SIG-M5 (cell line): ENCODE results near the gene SH3RF3.
"Not testable (repeated sequence)": the region's sequence is repeated elsewhere in the genome, so short reads cannot be mapped to it uniquely, and the experiment has no call there.

Source experiments
- DNase-seq: peaks from one replicate; lab custom pipeline; 2025; lab: John Stamatoyannopoulos, UW

SH3RF3 gene

DNA sequence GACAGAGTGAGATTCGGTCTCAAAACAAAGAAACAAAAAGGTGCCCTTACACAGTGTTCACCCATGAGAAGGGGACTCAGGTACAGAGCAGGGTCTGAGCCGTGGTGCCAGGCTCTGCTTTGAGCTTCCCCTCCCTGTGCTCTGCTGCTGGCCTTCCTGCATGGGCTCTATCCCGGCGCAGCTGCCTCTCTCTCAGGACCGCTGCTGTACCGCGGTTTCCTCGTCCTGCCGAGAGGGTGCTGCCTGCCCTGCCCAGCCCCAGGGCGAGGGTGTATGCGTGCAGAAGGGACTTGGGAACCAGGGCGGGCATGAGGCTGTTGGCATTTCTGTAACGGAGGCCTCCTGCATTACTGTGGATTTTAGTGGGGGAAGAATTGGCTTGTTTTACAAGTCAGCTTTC lies 30.1 kb downstream of the SH3RF3 start:
- no peak for DNase-seq

DNA sequence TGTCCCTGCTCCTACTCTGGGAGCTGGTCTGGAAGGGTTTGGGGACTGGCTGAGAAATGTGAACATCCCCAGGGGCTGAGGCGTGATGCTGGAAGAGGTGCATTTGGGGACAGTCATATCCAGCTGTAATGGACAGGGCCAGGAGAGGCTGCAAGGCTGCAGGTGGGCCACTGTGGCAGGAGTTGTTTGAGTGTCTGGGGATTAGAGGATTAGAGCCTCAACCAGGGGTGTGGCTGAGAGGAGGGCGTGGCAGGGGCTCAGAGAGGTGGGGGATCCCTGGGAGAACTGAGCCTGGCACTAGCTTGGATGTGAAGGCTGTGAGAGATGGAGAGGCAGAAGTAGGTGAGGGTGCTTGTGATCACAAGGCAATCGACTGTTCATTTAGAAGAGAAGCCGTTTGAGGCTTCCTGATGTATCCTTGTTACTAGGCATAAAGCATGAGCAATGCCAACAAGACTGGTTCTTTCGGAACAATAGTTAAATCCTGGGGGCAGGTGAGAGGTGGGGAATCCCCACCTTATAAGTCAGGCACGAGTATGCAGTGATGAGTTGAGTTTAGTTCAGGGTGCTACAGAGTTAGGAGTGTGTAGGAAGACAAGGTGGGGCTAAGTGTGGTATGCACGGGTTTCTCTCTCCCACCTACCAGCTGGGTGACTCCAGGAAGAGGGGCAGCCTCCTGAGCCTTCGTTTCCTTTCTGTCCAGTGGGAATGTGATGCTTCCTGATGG lies 31.9 kb downstream of the SH3RF3 start:
- no peak for DNase-seq

DNA sequence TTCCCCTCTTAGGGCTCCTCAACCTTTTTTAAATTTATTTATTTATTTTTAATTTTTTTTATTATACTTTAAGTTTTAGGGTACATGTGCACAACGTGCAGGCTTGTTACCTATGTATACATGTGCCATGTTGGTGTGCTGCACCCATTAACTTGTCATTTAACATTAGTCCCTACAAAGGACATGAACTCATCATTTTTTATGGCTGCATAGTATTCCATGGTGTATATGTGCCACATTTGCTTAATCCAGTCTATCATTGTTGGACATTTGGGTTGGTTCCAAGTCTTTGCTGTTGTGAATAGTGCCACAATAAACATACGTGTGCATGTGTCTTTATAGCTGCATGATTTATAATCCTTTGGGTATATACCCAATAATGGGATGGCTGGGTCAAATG lies 33.4 kb downstream of the SH3RF3 start:
- DNase-seq, result not testable (repeated sequence)

GRCh38 chr2:109162999-109163398 lies 34.0 kb downstream of the SH3RF3 start:
- DNase-seq, result no peak

DNA sequence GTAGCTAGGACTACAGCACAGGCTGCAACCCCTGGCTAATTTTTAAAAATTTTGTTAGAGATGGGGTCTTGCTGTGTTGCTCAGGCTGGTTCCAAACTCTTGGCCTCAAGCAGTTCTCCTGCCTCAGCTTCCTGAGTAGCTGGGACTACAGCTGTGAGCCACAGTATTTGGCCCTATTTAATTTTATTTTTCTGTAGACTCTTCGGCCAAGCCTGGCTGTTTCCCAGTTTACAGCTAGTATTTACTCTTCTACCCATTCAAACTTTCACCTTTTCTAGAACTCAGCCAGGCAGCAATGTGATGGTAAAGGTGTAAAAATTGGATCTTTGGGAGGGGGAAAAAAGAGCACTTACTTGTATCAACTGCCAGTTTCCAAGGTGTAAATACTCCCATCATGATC lies 35.3 kb downstream of the SH3RF3 start:
- no peak for DNase-seq

GRCh38 chr2:109164739-109165221 lies 35.8 kb downstream of the SH3RF3 start:
- no peak for DNase-seq

GRCh38 chr2:109166811-109167210 lies 37.8 kb downstream of the SH3RF3 start:
- no peak for DNase-seq

- DNase-seq, result no peak
These were observed 39.1 kb downstream of the SH3RF3 start for GRCh38 chr2:109168086-109168485.

GRCh38 chr2:109168716-109169115 lies 39.7 kb downstream of the SH3RF3 start:
- no peak for DNase-seq

GRCh38 chr2:109170645-109171044 lies 41.6 kb downstream of the SH3RF3 start:
- no peak for DNase-seq

GRCh38 chr2:109171444-109172334 lies 42.7 kb downstream of the SH3RF3 start:
- DNase-seq, result no peak

DNA sequence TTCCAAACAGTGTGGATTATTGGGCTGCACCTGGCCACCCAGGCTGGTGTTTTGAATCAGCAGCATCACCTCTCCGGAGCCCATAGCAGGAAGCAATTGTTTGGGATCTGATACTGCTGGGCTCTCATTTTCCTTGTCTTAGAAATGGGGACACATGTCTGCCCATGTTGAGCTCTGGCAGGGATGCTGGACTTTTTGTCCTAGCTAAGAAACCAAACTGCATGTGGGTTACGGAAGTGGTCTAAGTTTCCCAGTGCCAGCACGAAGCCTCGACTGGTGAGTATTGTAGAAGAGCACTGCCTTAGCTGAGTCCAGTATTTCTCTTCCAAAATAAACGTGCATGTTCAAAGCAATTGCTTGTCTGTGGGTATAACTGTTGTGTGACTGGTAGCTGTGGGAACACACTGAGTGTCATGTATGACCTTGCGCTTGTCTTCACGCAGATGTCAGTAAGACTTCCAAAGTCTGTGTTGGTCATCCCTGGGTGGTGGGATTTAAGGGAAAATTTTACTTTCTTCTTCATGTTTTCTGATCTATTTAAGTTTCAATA lies 43.6 kb downstream of the SH3RF3 start:
- DNase-seq, result no peak

DNA sequence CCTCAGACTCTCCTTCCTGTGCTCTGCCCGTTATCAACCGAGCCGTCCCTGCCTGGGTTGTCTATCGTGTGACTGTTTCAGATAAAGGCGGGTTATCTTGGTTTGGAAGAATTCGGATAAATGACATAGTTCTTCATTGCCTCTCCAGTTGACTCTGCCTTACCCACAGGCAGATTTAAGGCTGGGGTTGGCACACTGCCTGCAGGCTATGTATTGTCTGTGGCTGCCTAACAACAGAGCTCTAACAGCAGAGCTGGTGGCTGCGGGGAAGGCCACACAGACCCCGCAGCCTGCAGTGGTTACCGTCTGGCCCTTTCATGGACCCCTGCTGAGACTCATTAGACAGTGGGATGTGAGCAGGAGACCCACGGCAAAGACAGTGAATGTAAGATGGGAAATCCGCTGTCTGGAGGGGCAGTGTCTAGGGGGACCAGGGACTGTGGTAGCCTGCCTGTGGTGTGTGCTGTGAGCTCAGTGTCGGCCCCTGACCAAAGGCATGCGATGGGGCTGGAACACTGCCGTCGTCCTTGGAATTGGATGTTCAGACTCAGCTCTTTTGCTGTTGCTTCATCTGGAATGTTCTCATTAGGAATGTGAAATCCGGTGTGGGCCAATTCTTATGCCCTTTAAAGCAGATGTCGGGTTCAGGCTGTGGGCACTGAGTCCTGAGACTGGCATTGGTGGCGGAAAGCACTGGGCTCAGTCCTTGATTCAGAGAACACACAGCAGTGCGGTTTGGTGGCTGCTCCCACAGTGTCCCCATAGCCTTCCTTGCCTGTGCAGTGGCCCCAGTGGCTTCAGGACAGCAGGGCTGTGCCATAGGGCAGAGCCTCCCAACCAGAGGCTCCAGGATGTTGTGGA lies 44.5 kb downstream of the SH3RF3 start:
- no peak for DNase-seq

DNA sequence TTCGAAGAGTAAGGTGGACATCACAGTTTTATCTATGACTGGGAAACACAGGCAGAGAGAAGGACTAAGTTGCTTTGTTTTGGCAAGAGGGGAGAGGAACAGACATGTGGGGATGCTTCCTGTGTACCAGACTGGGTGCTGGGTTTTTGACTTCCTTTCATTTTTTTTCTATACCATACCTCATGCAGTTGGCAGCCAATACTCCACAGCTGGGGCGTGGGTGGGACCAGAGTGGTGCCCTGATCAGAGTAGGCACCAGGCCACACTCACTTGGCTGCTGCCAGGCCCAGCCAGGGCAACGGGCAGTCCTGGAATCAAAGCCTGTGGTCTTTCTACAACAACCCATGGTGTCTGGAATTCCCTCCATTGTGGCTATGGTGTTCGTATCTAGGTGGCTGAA lies 45.2 kb downstream of the SH3RF3 start:
- no peak for DNase-seq

DNA sequence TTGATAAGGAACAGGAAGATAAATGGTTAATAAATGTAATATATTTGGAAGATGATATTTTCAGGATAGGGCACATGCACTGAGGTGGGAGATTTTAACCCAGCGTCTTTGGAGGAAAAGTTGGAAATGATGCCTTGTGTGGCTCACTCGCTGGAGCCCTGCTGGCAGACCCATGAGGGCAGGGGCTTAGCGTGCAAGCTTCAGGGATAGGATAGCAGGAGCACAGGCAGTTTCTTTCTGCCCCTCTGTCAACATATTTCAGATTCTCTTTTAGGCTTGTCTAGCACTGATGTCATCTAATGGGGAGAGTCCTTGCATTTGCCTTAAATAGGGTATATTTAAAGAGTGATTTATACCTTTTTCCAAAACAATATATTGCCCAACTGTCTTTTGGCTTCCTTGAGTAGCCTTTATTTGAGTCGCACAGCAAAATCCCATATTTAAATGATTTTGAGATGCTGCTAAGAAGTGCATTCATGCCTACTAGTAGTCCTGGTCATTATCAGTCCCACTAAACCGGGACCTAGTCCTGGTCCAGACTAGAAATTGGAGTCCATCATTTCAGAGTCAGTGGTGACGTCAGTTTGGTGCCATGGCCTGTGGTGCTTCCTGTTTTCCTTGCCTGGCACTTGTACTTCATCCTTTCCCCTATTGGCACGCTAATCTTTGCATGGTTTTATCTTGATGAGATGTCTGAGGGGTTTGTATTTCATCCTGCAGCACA lies 45.8 kb downstream of the SH3RF3 start:
- no peak for DNase-seq

GRCh38 chr2:109175350-109175678 lies 46.3 kb downstream of the SH3RF3 start:
- no peak for DNase-seq

- no peak for DNase-seq
These were observed 47.9 kb downstream of the SH3RF3 start for GRCh38 chr2:109176928-109177327.

- DNase-seq, result no peak
These were observed 48.6 kb downstream of the SH3RF3 start for GRCh38 chr2:109177635-109178034.

- no peak for DNase-seq
These were observed 50.0 kb downstream of the SH3RF3 start for GRCh38 chr2:109178968-109179367.

DNA sequence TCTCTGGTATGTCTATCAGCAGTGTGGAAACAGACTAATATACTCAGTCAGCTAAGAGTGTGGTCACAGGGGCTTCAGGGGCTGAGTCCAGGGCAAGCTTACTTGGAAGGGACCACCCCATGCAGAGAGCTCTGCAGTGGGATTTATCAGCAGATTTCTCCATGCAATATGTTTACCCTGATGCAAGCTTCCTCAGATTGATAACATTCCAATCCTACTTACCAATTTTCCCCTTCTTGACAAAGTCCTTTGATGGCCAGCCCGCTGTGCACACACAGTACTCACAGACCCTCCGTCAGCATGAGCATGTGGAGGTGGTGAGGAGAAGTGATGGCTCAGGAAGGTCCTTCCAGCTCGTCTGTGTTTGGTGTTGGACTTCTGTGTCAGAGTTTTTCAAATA lies 51.8 kb downstream of the SH3RF3 start:
- no peak for DNase-seq

GRCh38 chr2:109182426-109182825 lies 53.4 kb downstream of the SH3RF3 start:
- DNase-seq, result no peak
